ENCODE measurements around the gene DERL2.
A peak's percentile ranks its signal among the peaks of the same experiment; 100 is the strongest.

Gene DERL2

DNA sequence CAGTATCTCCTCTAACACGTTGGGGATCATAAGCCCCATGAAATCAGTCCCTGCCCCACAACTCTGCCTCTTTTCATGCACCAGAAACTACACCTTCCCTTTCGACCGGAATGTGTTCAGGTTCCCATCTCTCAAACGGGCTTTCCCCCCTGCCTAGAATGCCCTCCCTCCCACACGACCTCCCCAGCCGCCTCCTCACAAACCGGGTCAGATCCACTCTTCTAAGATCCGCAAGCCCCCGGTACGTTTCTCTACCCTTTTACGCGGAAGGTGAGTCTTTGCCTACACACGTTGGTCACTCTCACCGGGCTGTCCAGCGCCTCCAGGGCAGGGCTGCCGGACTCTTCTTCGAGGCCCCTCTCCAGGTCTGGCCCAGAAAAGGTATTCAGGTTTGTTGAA, 17.9 kb downstream of the DERL2 start:
- peak overlapping the region; percentile 84 for H3K9ac ChIP-seq (ENCODE audit: low read length)
- peaks cover 57% of the 10 kb centered on the region for H3K79me2 ChIP-seq (ENCODE audit: low read length)
- TF ChIP-seq, protein P1, sequence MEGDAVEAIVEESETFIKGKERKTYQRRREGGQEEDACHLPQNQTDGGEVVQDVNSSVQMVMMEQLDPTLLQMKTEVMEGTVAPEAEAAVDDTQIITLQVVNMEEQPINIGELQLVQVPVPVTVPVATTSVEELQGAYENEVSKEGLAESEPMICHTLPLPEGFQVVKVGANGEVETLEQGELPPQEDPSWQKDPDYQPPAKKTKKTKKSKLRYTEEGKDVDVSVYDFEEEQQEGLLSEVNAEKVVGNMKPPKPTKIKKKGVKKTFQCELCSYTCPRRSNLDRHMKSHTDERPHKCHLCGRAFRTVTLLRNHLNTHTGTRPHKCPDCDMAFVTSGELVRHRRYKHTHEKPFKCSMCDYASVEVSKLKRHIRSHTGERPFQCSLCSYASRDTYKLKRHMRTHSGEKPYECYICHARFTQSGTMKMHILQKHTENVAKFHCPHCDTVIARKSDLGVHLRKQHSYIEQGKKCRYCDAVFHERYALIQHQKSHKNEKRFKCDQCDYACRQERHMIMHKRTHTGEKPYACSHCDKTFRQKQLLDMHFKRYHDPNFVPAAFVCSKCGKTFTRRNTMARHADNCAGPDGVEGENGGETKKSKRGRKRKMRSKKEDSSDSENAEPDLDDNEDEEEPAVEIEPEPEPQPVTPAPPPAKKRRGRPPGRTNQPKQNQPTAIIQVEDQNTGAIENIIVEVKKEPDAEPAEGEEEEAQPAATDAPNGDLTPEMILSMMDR (IDR thresholded peaks at IDR 0.05; ENCODE audit: low read length): no peak
- no peak for TF ChIP-seq EZH2phosphoT487 (IDR thresholded peaks at IDR 0.05; ENCODE audit: low read length)
- TF ChIP-seq EZH2 (optimal IDR thresholded peaks at IDR 0.05; ENCODE audit: low read depth, low read length): no peak
- H3F3A ChIP-seq (ENCODE audit: insufficient read depth, low read length): peaks cover 7% of the 10 kb centered on the region; the same call in 1 of the 2 replicates
- peak overlapping the region; percentile 43; the same call in 1 of the 2 replicates for H3K27ac ChIP-seq (ENCODE audit: low read length)
- peak; percentile 10 for DNase-seq
- peaks cover 8% of the 10 kb centered on the region; the same call in 1 of the 2 replicates for H3K4me1 ChIP-seq (ENCODE audit: low read length)
- H3K4me3 ChIP-seq (ENCODE audit: low read length): peak overlapping the region; percentile 91
- H3K27me3 ChIP-seq (replicated peaks; ENCODE audit: insufficient read depth, low read length): no peaks in the 10 kb centered on the region
- no peaks in the 10 kb centered on the region for H3K9me3 ChIP-seq (replicated peaks; ENCODE audit: insufficient read depth, low read length)
- peak overlapping the region; percentile 79 for H2AFZ ChIP-seq (ENCODE audit: low read length)
- H4K20me1 ChIP-seq (ENCODE audit: insufficient read depth, low read length): no peaks in the 10 kb centered on the region; the same call in 1 of the 2 replicates
- H3K36me3 ChIP-seq (replicated peaks; ENCODE audit: insufficient read depth, low read length): no peaks in the 10 kb centered on the region
- no peaks in the 10 kb centered on the region for H3K9me2 ChIP-seq (replicated peaks; ENCODE audit: insufficient read depth, low read length)
- peak overlapping the region; percentile 82 for H3K4me2 ChIP-seq (ENCODE audit: low read depth, low read length)

DNA sequence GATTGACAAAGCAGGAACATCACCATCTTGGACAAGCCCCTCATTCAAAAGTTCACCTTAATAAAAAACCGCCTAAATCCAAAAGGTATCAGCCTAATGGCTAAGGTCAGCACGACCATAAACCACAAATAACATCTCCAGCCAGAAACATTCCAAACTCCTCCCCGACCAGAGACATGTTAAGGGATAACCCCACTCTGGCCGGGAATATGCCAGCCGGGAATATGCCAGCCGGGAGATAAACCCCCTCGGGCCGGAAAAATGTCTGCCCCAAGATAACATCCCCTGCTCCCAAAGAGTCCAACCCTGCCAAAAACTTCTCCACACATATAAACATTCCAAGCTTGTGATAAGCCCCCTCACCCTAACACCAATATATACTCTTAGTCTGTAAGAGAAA, 18.6 kb downstream of the DERL2 start:
- H3K9me2 ChIP-seq (replicated peaks; ENCODE audit: insufficient read depth, low read length): no peaks in the 10 kb centered on the region
- DNase-seq: no peak
- H3K9ac ChIP-seq (ENCODE audit: low read length): peak overlapping the region; percentile 84; the same call in 1 of the 2 replicates
- TF ChIP-seq, protein P1 (IDR thresholded peaks at IDR 0.05; ENCODE audit: low read length): no peak
- TF ChIP-seq EZH2phosphoT487 (IDR thresholded peaks at IDR 0.05; ENCODE audit: low read length) (no peak), EZH2 (optimal IDR thresholded peaks at IDR 0.05; ENCODE audit: low read depth, low read length) (no peak)
- H2AFZ ChIP-seq (ENCODE audit: low read length): peak overlapping the region; percentile 79
- no peaks in the 10 kb centered on the region for H3K9me3 ChIP-seq (replicated peaks; ENCODE audit: insufficient read depth, low read length)
- H3K27ac ChIP-seq (ENCODE audit: low read length): no peak overlapping the region
- no peaks in the 10 kb centered on the region for H3K27me3 ChIP-seq (replicated peaks; ENCODE audit: insufficient read depth, low read length)
- peaks cover 7% of the 10 kb centered on the region; the same call in 1 of the 2 replicates for H3F3A ChIP-seq (ENCODE audit: insufficient read depth, low read length)
- H3K36me3 ChIP-seq (replicated peaks; ENCODE audit: insufficient read depth, low read length): no peaks in the 10 kb centered on the region
- H3K4me2 ChIP-seq (ENCODE audit: low read depth, low read length): peak overlapping the region; percentile 82
- no peaks in the 10 kb centered on the region; the same call in 1 of the 2 replicates for H4K20me1 ChIP-seq (ENCODE audit: insufficient read depth, low read length)
- peak overlapping the region; percentile 91 for H3K4me3 ChIP-seq (ENCODE audit: low read length)
- peaks cover 8% of the 10 kb centered on the region; the same call in 1 of the 2 replicates for H3K4me1 ChIP-seq (ENCODE audit: low read length)
- peaks cover 64% of the 10 kb centered on the region for H3K79me2 ChIP-seq (ENCODE audit: low read length)

DNA sequence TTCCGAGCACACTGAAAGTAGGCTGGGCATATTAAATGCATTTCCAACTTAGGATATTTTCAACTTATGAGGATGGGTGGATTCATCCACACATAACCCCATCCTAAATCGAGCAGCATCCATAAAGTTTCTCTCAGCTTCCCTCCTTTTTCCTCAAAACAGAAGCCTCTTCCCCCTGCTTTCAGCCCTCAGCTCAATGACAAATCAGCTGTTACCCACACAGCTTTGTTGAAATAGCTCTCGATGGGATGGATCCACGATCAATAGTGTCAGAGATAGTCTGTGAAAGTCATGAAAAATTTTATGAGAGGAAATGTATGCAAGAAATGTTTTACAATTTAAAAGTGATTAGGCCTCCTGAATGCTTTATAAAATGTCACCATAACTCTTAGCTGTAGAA, 19.7 kb downstream of the DERL2 start:
- Histone ChIP-seq H3K4me1 (ENCODE audit: low read length) (peaks cover 8% of the 10 kb centered on the region; the same call in 1 of the 2 replicates), H4K20me1 (ENCODE audit: insufficient read depth, low read length) (no peaks in the 10 kb centered on the region; the same call in 1 of the 2 replicates), H3K9ac (ENCODE audit: low read length) (no peak overlapping the region), H3K9me3 (replicated peaks; ENCODE audit: insufficient read depth, low read length) (no peaks in the 10 kb centered on the region), H2AFZ (ENCODE audit: low read length) (no peak overlapping the region), H3K4me3 (ENCODE audit: low read length) (no peak overlapping the region), H3K27ac (ENCODE audit: low read length) (no peak overlapping the region), H3K4me2 (ENCODE audit: low read depth, low read length) (peak overlapping the region; percentile 82; the same call in 1 of the 2 replicates), H3K27me3 (replicated peaks; ENCODE audit: insufficient read depth, low read length) (no peaks in the 10 kb centered on the region), H3K79me2 (ENCODE audit: low read length) (peaks cover 67% of the 10 kb centered on the region), H3K36me3 (replicated peaks; ENCODE audit: insufficient read depth, low read length) (no peaks in the 10 kb centered on the region), H3K9me2 (replicated peaks; ENCODE audit: insufficient read depth, low read length) (no peaks in the 10 kb centered on the region), H3F3A (ENCODE audit: insufficient read depth, low read length) (peaks cover 7% of the 10 kb centered on the region; the same call in 1 of the 2 replicates)
- TF ChIP-seq EZH2 (optimal IDR thresholded peaks at IDR 0.05; ENCODE audit: low read depth, low read length) (no peak), EZH2phosphoT487 (IDR thresholded peaks at IDR 0.05; ENCODE audit: low read length) (no peak)
- TF ChIP-seq, protein P1 (IDR thresholded peaks at IDR 0.05; ENCODE audit: low read length): no peak
- no peak for DNase-seq
